Lung (tissue), 12 donors: ENCODE results near the gene OGDHL. TPM values are rescaled to one million over a fixed set of nuclear protein-coding genes. Genes with fewer than 3 reads are reported as not detected.

Experiments
- ATAC-seq: fragments of 200-7000 bp; cut with Tn5 transposase; one replicate; pipeline ENCODE4 v1.9.1; 2020; ENCODE audit warnings: moderate number of reproducible peaks; ENCODE audit not compliant: insufficient read depth, low FRiP score
- DNase-seq, 3 donors: peaks; one replicate each; pipeline ENCODE4 v3.0.0-alpha.2; 2013 to 2017
- H3K27ac ChIP-seq, 2 donors: one replicate each; pipeline ENCODE4 v1.5.1; 2013; ENCODE audit warnings: mild to moderate bottlenecking in 2 of 2, moderate library complexity in 2 of 2, control low read depth in 1 of 2, inconsistent platforms in 1 of 2, low read depth in 1 of 2, low read length in 1 of 2
- H3K27me3 ChIP-seq, 3 donors: one replicate each; pipeline ENCODE4 v1.5.1; 2013; ENCODE audit warnings: low read length in 2 of 3; ENCODE audit not compliant: control insufficient read depth in 3 of 3, insufficient read depth in 3 of 3
- H3K36me3 ChIP-seq, 4 donors: one replicate each; pipeline ENCODE4 v1.5.1; 2013; ENCODE audit warnings: low read length in 4 of 4, mild to moderate bottlenecking in 1 of 4, moderate library complexity in 1 of 4; ENCODE audit not compliant: control insufficient read depth in 4 of 4, insufficient read depth in 4 of 4
- H3K4me1 ChIP-seq, 5 donors: one replicate each; pipeline ENCODE4 v1.5.1; 2013; ENCODE audit warnings: low read length in 5 of 5, mild to moderate bottlenecking in 2 of 5, moderate library complexity in 1 of 5; ENCODE audit not compliant: control insufficient read depth in 5 of 5, insufficient read depth in 5 of 5
- H3K4me3 ChIP-seq: one replicate; pipeline ENCODE4 v1.5.1; 2013; ENCODE audit warnings: mild to moderate bottlenecking, control low read depth, moderate library complexity
- H3K9ac ChIP-seq, 2 donors: one replicate each; pipeline ENCODE4 v1.5.1; 2013; ENCODE audit warnings: low read length in 2 of 2, control low read depth in 1 of 2; ENCODE audit not compliant: insufficient read depth in 1 of 2
- H3K9me3 ChIP-seq, 4 donors: one replicate each; pipeline ENCODE4 v1.5.1; 2013; ENCODE audit warnings: low read length in 3 of 4, mild to moderate bottlenecking in 1 of 4, moderate library complexity in 1 of 4; ENCODE audit not compliant: control insufficient read depth in 4 of 4, insufficient read depth in 3 of 4
- CTCF ChIP-seq: IDR thresholded peaks from 2 replicates; pipeline ENCODE4 v1.5.1; 2012; ENCODE audit warnings: mild to moderate bottlenecking; ENCODE audit errors: control extremely low read depth, extremely low read depth
- WGBS, 2 donors: extraction: QIAGEN DNeasy Blood & Tissue Kit; methylation state at CpG; one replicate each; pipeline ENCODE4 v1.1.7; 2013; 5-methylcytosine and 5-hydroxymethylcytosine counted together
- polyA plus RNA-seq, 2 donors: library from polyadenylated mRNA; stranded (reverse); fragments of 200-250 nt; gene quantifications; one replicate each; pipeline ENCODE4 v1.2.1, GENCODE V29; 2013
- total RNA-seq, 2 donors: library from RNA; depleted of rRNA in 1 of 2; stranded (reverse); fragments of >200 nt in 1 of 2; gene quantifications; one replicate each; pipeline ENCODE4 v1.2.1, GENCODE V29; 2014 to 2021
- donor health status: control.
- donor health status: control.
- donor health status: Bipolar disorder and iron deficiency.
- donor health status: healthy.
- donor health status: DM: yes; HTN: yes; CAD: no.

OGDHL gene
- total and polyA plus RNA-seq, 4 donors, result 0.06 to 0.86 (median 0.15) TPM

DNA sequence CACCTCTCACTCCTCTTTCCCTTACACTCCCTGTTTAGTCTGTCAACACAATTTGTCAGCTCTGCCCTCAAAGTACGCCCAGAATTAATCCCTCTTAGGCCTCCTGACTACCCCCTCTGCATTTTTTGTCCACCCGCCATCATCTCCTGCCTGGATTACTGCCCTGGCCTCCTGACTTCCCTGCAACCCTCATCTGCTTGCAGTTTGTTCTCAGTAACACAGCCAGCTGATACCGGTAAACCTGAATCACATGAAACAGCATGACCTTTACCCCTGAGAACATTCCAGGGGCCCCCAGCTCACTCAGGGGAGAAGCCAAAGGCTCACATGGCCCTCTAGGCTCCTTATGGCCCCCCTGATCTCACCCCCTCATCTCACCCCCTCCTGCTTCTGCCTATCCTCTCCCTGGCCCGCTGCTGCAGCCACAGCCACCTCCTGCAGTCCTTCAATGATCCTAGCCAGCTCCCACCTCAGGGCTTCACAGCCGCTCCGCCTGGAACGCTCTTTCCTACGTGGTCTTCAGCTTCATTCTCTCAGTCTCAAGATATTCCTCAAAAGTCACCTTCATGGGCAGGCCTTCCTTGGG is 73.8 kb downstream of the OGDHL start:
- ATAC-seq (no peak), DNase-seq (no peak)
- Histone ChIP-seq H3K4me1 (no peaks in the 10 kb centered on the region), H3K9me3 (peaks cover 0 to 14% (median 4%) of the 10 kb centered on the region in 4 donors), H3K9ac (no peak overlapping the region), H3K4me3 (no peak overlapping the region), H3K27ac (no peak overlapping the region), H3K36me3 (no peaks in the 10 kb centered on the region), H3K27me3 (peaks cover 0 to 57% (median 42%) of the 10 kb centered on the region in 3 donors)
- no peak for TF ChIP-seq CTCF
- 18 to 20% methylated on average over 8 of the region's 8 CpGs for WGBS, 2 donors

DNA sequence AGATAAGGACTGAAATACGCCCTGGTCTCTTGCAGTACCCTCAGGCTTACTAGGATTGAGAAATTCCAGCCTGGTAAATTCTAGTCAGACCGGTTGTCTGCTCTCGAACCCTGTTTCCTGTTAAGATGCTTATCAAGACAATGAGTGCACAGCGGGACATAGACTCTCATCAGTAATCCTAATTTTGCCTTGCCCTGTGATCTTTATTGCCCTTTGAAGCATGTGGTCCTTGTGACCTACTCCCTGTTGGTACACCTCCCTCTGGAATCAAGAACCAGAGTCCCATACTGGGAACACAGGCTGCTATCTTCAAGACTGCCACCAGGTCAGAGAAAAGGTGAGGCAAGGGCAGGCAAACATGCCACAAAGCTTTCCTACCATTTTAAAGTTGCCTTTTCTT is 75.5 kb downstream of the OGDHL start:
- no peak for TF ChIP-seq CTCF
- Histone ChIP-seq H3K9me3 (peaks cover 0 to 17% (median 4%) of the 10 kb centered on the region in 4 donors), H3K27ac (no peak overlapping the region), H3K9ac (no peak overlapping the region), H3K27me3 (peaks cover 0 to 43% (median 35%) of the 10 kb centered on the region in 3 donors), H3K4me3 (no peak overlapping the region), H3K4me1 (no peaks in the 10 kb centered on the region), H3K36me3 (no peaks in the 10 kb centered on the region)
- 62 to 79% methylated on average over 4 of the region's 4 CpGs for WGBS, 2 donors
- ATAC-seq, result no peak
- DNase-seq, result no peak

Other genes with a start within 250 kb of the OGDHL start
- 10 to 100 TPM; 18.9 to 27.2 TPM for gene ERCC6, start 223.2 kb downstream of the OGDHL start, total RNA-seq
- gene ERCC6, start 223.2 kb downstream of the OGDHL start, polyA plus RNA-seq, result 1 to 10 TPM; 2.8 to 3.5 TPM
- gene SLC18A3, start 152.0 kb downstream of the OGDHL start, total RNA-seq, result not detected
- not detected for gene SLC18A3, start 152.0 kb downstream of the OGDHL start, polyA plus RNA-seq
- gene CHAT, start 148.3 kb downstream of the OGDHL start, total RNA-seq, result not detected
- not detected for gene CHAT, start 148.3 kb downstream of the OGDHL start, polyA plus RNA-seq
- gene C10orf53, start 82.7 kb downstream of the OGDHL start, total RNA-seq, result under 1 TPM; 0.09 to 0.11 TPM
- gene C10orf53, start 82.7 kb downstream of the OGDHL start, polyA plus RNA-seq, result not detected
- 10 to 100 TPM; 23.2 to 55.7 TPM for gene PARG, start 179.7 kb upstream of the OGDHL start, total RNA-seq
- gene PARG, start 179.7 kb upstream of the OGDHL start, polyA plus RNA-seq, result 10 to 100 TPM in 1 of 2 donors, 1 to 10 TPM in 1; 4.9 to 11.1 TPM
- 10 to 100 TPM; 19.9 to 21.7 TPM for gene TIMM23B, start 179.7 kb upstream of the OGDHL start, total RNA-seq
- 1 to 10 TPM; 8.5 to 9.4 TPM for gene TIMM23B, start 179.7 kb upstream of the OGDHL start, polyA plus RNA-seq
- 10 to 100 TPM in 1 of 2 donors, 1 to 10 TPM in 1; 7.7 to 14.9 TPM for gene AGAP6, start 226.1 kb upstream of the OGDHL start, total RNA-seq
- 10 to 100 TPM in 1 of 2 donors, 1 to 10 TPM in 1; 8.4 to 22.0 TPM for gene AGAP6, start 226.1 kb upstream of the OGDHL start, polyA plus RNA-seq